ENCODE results near the gene POU2AF1. TPM values are rescaled to one million over a fixed set of nuclear protein-coding genes. Genes with fewer than 3 reads are reported as not detected.

The POU2AF1 gene
- total RNA-seq, 2 experiments from 2014 or later: 0.52 to 0.78 TPM

GRCh38 chr11:111308140-111308539 lies 70.9 kb downstream of the POU2AF1 start:
- intact Hi-C loops (cut with DNase I, micrococcal nuclease): loop anchor here in 1 of 2 experiments (5.0 kb wide), 1 partner anchor 39 kb away; no protein-coding TSS in a partner anchor
- Histone ChIP-seq H3K27ac (ENCODE audit: low read depth in 1 of 2, low read length in 2 of 2) (no peak overlapping the region), H3K4me1 (ENCODE audit: insufficient read depth, low read length) (no peaks in the 10 kb centered on the region), H3K9me3 (ENCODE audit: control insufficient read depth in 1 of 2, insufficient read depth in 1 of 2, low read length in 2 of 2) (no peaks in the 10 kb centered on the region), H3K36me3 (ENCODE audit: insufficient read depth, low read length) (no peaks in the 10 kb centered on the region), H3K4me3 (ENCODE audit: low read length) (no peak overlapping the region), H3K27me3 (ENCODE audit: control insufficient read depth in 1 of 2, insufficient read depth in 2 of 2, low read length in 2 of 2) (peaks cover 6% of the 10 kb centered on the region in 2 experiments)
- H3K4me1 Mint-ChIP-seq (ENCODE audit: low read depth): no peaks in the 10 kb centered on the region
- no peaks in the 10 kb centered on the region for H3K36me3 Mint-ChIP-seq (ENCODE audit: low read depth)
- DNase-seq (no peak), ATAC-seq (ENCODE audit: poor library complexity) (no peak)
- TF ChIP-seq CTCF (IDR thresholded peaks at IDR 0.05): no peak
- H3K27ac Mint-ChIP-seq: no peak overlapping the region
- no peaks in the 10 kb centered on the region for H3K9me3 Mint-ChIP-seq
- H3K4me3 Mint-ChIP-seq: no peak overlapping the region
- H3K27me3 Mint-ChIP-seq: peaks cover 35% of the 10 kb centered on the region
- POLR2A ChIA-PET: no interaction called here
- CTCF ChIA-PET: no interaction called here

- TF ChIP-seq CTCF (IDR thresholded peaks at IDR 0.05): no peak
- no peak overlapping the region for H3K4me3 Mint-ChIP-seq
- no peaks in the 10 kb centered on the region for H3K36me3 Mint-ChIP-seq (ENCODE audit: low read depth)
- ATAC-seq (ENCODE audit: poor library complexity) (no peak), DNase-seq (no peak)
- H3K27ac ChIP-seq (ENCODE audit: low read depth in 1 of 2, low read length in 2 of 2): no peak overlapping the region
- no peaks in the 10 kb centered on the region for H3K36me3 ChIP-seq (ENCODE audit: insufficient read depth, low read length)
- ChIA-PET POLR2A (no interaction called here), CTCF (no interaction called here)
- peaks cover 41% of the 10 kb centered on the region for H3K27me3 Mint-ChIP-seq
- no peaks in the 10 kb centered on the region for H3K4me1 Mint-ChIP-seq (ENCODE audit: low read depth)
- intact Hi-C loops (cut with DNase I, micrococcal nuclease): loop anchor here in 1 of 2 experiments (5.0 kb wide), 1 partner anchor 40 kb away; no protein-coding TSS in a partner anchor
- H3K27ac Mint-ChIP-seq: no peak overlapping the region
- H3K9me3 Mint-ChIP-seq: no peaks in the 10 kb centered on the region
- H3K4me1 ChIP-seq (ENCODE audit: insufficient read depth, low read length): no peaks in the 10 kb centered on the region
- H3K9me3 ChIP-seq (ENCODE audit: control insufficient read depth in 1 of 2, insufficient read depth in 1 of 2, low read length in 2 of 2): no peaks in the 10 kb centered on the region
- peaks cover 6 to 10% of the 10 kb centered on the region in 2 experiments for H3K27me3 ChIP-seq (ENCODE audit: control insufficient read depth in 1 of 2, insufficient read depth in 2 of 2, low read length in 2 of 2)
- no peak overlapping the region for H3K4me3 ChIP-seq (ENCODE audit: low read length)
Measured at GRCh38 chr11:111307472-111308108, 71.5 kb downstream of the POU2AF1 start.

- Mint-ChIP-seq H3K4me1 (ENCODE audit: low read depth) (no peaks in the 10 kb centered on the region), H3K9me3 (no peaks in the 10 kb centered on the region), H3K4me3 (no peak overlapping the region), H3K27ac (no peak overlapping the region), H3K36me3 (ENCODE audit: low read depth) (no peaks in the 10 kb centered on the region), H3K27me3 (peaks cover 49% of the 10 kb centered on the region)
- intact Hi-C loops (cut with DNase I, micrococcal nuclease): loop anchor here in 1 of 2 experiments (5.0 kb wide), 1 partner anchor 41 kb away; no protein-coding TSS in a partner anchor
- TF ChIP-seq CTCF (IDR thresholded peaks at IDR 0.05): no peak
- Histone ChIP-seq H3K36me3 (ENCODE audit: insufficient read depth, low read length) (no peaks in the 10 kb centered on the region), H3K4me1 (ENCODE audit: insufficient read depth, low read length) (no peaks in the 10 kb centered on the region), H3K27ac (ENCODE audit: low read depth in 1 of 2, low read length in 2 of 2) (no peak overlapping the region), H3K4me3 (ENCODE audit: low read length) (no peak overlapping the region), H3K9me3 (ENCODE audit: control insufficient read depth in 1 of 2, insufficient read depth in 1 of 2, low read length in 2 of 2) (no peaks in the 10 kb centered on the region), H3K27me3 (ENCODE audit: control insufficient read depth in 1 of 2, insufficient read depth in 2 of 2, low read length in 2 of 2) (peaks cover 10 to 11% of the 10 kb centered on the region in 2 experiments)
- no peak for ATAC-seq (ENCODE audit: poor library complexity)
- CTCF ChIA-PET: no interaction called here
- no peak for DNase-seq
- POLR2A ChIA-PET: no interaction called here
Measured at GRCh38 chr11:111306321-111306720, 72.8 kb downstream of the POU2AF1 start.
